HepG2 (cell line): ENCODE results near the gene TARDBP. TPM values are rescaled to one million over a fixed set of nuclear protein-coding genes. Genes with fewer than 3 reads are reported as not detected.

Experiments used
- ATAC-seq: fragments of 200-7000 bp; cut with Tn5 transposase; 3 replicates; pipeline ENCODE4 v1.9.1; 2020; ENCODE audit warnings: mild to moderate bottlenecking, moderate library complexity
- BruUV-seq: library from RNA; stranded (reverse); fragments of 400-500 nt; replicated peaks from 2 replicates; lab custom pipeline; 2021; lab: Mats Ljungman, UMichigan
- CTCF ChIA-PET: fragments of 300-600 bp; formaldehyde crosslinking; extraction: SDS; loops from one replicate; lab custom pipeline; 2021; ENCODE audit warnings: low total read pairs, inconsistent platforms, low intra/inter-chr PET ratio; lab: Yijun Ruan, JAX
- POLR2A ChIA-PET: fragments of 350-600 bp; sonication (Branson Sonifier 250); formaldehyde crosslinking; loops from one replicate; lab custom pipeline; 2020; ENCODE audit warnings: antibody characterized with exemption, inconsistent platforms; lab: Yijun Ruan, JAX
- DNase-seq: peaks from one replicate; pipeline ENCODE4 v3.0.0-alpha.2; 2015; ENCODE audit warnings: low spot score
- FAIRE-seq: peaks from 3 replicates; lab custom pipeline; 2011; peaks lifted over from hg19 to GRCh38; lab: Jason Lieb, UNC
- H2AFZ ChIP-seq: one replicate; pipeline ENCODE4 v1.6.1; 2011; ENCODE audit warnings: low read length, inconsistent platforms
- H3K27ac ChIP-seq: fragments of 300-600 bp; 3 replicates; pipeline ENCODE4 v1.8.0; 2011; ENCODE audit warnings: mixed run types, mild to moderate bottlenecking, mixed read lengths, low read length, inconsistent platforms; ENCODE audit not compliant: insufficient read depth; ENCODE audit errors: extremely low read length
- H3K27me3 ChIP-seq, 2 experiments: fragments of 200-600 bp in 1 of 2; 2 replicates in 1 of 2; 3 replicates in 1 of 2; pipeline versions ENCODE4 v1.6.0 to v1.8.0; 2011; ENCODE audit warnings: low read length in 2 of 2, mild to moderate bottlenecking in 2 of 2, moderate library complexity in 2 of 2, inconsistent platforms in 1 of 2; ENCODE audit not compliant: insufficient read depth in 2 of 2, control insufficient read depth in 1 of 2
- H3K36me3 ChIP-seq, 2 experiments: fragments of 200-600 bp in 1 of 2; replicated peaks in 1 of 2; 2 replicates in 1 of 2; 3 replicates in 1 of 2; pipeline versions ENCODE4 v1.5.1 to v1.8.0; 2011; ENCODE audit warnings: low read length in 2 of 2, inconsistent platforms in 1 of 2; ENCODE audit not compliant: insufficient read depth in 2 of 2, control insufficient read depth in 1 of 2
- H3K4me1 ChIP-seq: 2 replicates; pipeline ENCODE4 v1.5.1; 2012; ENCODE audit warnings: low read length, inconsistent platforms; ENCODE audit not compliant: insufficient read depth
- H3K4me2 ChIP-seq: 2 replicates; pipeline ENCODE4 v1.6.0; 2011; ENCODE audit warnings: low read depth, low read length, inconsistent platforms
- H3K4me3 ChIP-seq, 3 experiments: fragments of 200-600 bp in 1 of 3; sonication (generic), shearing (Covaris generic) in 1 of 3; replicated peaks in 1 of 3; 2 replicates each; pipeline ENCODE4 v1.5.1; 2011 to 2016; ENCODE audit warnings: low read length in 3 of 3, inconsistent platforms in 2 of 3, low read depth in 2 of 3, mild to moderate bottlenecking in 2 of 3, control low read depth in 1 of 3, mixed read lengths in 1 of 3; ENCODE audit not compliant: insufficient read depth in 1 of 3
- H3K79me2 ChIP-seq: one replicate; pipeline ENCODE4 v1.6.1; 2011; ENCODE audit warnings: low read length, inconsistent platforms; ENCODE audit not compliant: insufficient read depth
- H3K9ac ChIP-seq: 2 replicates; pipeline ENCODE4 v1.6.0; 2011; ENCODE audit warnings: mild to moderate bottlenecking, low read depth, low read length, inconsistent platforms; ENCODE audit not compliant: insufficient read depth
- H3K9me3 ChIP-seq: 2 replicates; pipeline ENCODE4 v1.5.1; 2012; ENCODE audit warnings: mild to moderate bottlenecking, low read length
- H4K20me1 ChIP-seq: 2 replicates; pipeline ENCODE4 v1.6.0; 2011; ENCODE audit warnings: inconsistent platforms, mild to moderate bottlenecking, low read length, moderate library complexity; ENCODE audit not compliant: insufficient read depth
- ARID4A ChIP-seq: sonication (generic); formaldehyde crosslinking; IDR thresholded peaks from 2 replicates; pipeline ENCODE4 v1.5.0; 2020; ENCODE audit warnings: mild to moderate bottlenecking, missing genetic modification reagents, borderline replicate concordance
- RBFOX2 ChIP-seq: fragments of 200-400 bp; formaldehyde crosslinking; IDR thresholded peaks from 2 replicates; pipeline ENCODE4 v1.6.1; 2017; ENCODE audit warnings: low read depth, mild to moderate bottlenecking, low read length
- ZKSCAN5 ChIP-seq: sonication (generic); formaldehyde crosslinking; IDR thresholded peaks from 2 replicates; pipeline ENCODE4 v1.5.1; 2020; ENCODE audit warnings: mild to moderate bottlenecking, missing genetic modification reagents
- WGBS: methylation state at CpG from one replicate; pipeline ENCODE4 v1.1.6; 2017; ENCODE audit warnings: low lambda C conversion rate; 5-methylcytosine and 5-hydroxymethylcytosine counted together
- in situ Hi-C: cut with HindIII; loops from 2 replicates; pipeline ENCODE4 v1.10.0; 2017; ENCODE audit warnings: low pct_unique_long_range_greater_than_20kb; ENCODE audit not compliant: extremely low pct_ligation_motif_present
- intact Hi-C: fragments of 100-400 bp; cut with micrococcal nuclease; formaldehyde crosslinking; loops from one replicate; pipeline ENCODE4 v1.10.0; 2022; ENCODE audit not compliant: unreplicated experiment
- polyA plus RNA-seq, 8 experiments: library from polyadenylated mRNA; depleted of rRNA in 3 of 8; stranded (reverse) in 7 of 8; unstranded in 1 of 8; fragments of >200 nt; fragmentation: Illumina TruSeq in 4 of 8; extraction: Trizol in 4 of 8; gene quantifications; 2 replicates each; pipeline versions ENCODE4 v1.2.1 to v1.2.3, GENCODE V29; 2011 to 2016; ENCODE audit warnings: low read depth in 4 of 8, missing spikeins in 1 of 8, mixed read lengths in 1 of 8; ENCODE audit not compliant: insufficient read depth in 1 of 8
- total RNA-seq, 5 experiments: library from RNA; depleted of rRNA; stranded (reverse); fragments of >200 nt; fragmentation: Illumina TruSeq; extraction: Trizol; gene quantifications; 2 replicates each; pipeline ENCODE4 v1.2.3, GENCODE V29; 2016; ENCODE audit warnings: low read depth in 1 of 5

The TARDBP gene
- total and polyA plus RNA-seq, 2 of the 13 experiments (the other 11 are each of a cell fraction or from before 2014, with no cell fraction given), result 62.4 to 93.0 TPM

DNA sequence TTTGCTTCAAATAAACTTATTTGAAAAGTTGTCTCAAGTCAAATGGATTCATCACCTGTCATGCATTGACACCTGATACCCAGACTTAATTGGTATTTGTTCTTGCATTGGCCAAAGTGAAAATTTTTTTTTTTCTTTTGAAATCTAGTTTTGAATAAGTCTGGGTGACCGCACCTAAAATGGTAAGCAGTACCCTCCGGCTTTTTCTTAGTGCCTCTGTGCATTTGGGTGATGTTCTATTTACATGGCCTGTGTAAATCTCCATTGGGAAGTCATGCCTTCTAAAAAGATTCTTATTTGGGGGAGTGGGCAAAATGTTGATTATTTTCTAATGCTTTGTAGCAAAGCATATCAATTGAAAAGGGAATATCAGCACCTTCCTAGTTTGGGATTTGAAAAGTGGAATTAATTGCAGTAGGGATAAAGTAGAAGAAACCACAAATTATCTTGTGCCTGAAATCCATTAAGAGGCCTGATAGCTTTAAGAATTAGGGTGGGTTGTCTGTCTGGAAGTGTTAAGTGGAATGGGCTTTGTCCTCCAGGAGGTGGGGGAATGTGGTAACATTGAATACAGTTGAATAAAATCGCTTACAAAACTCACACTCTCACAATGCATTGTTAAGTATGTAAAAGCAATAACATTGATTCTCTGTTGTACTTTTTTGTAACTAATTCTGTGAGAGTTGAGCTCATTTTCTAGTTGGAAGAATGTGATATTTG is 11.9 kb downstream of the TARDBP start:
- in situ Hi-C loops, result no loop called here
- no peak overlapping the region for H2AFZ ChIP-seq
- no peaks in the 10 kb centered on the region; the same call in 1 of the 2 replicates for H4K20me1 ChIP-seq
- H3K9me3 ChIP-seq, result no peaks in the 10 kb centered on the region
- DNase-seq, result no peak
- intact Hi-C loops, result no loop called here
- H3K79me2 ChIP-seq, result no peaks in the 10 kb centered on the region
- ATAC-seq, result no peak
- no peak for FAIRE-seq
- TF ChIP-seq RBFOX2 (peak; percentile 51; the same call in 1 of the 2 replicates), ZKSCAN5 (CRISPR knock-in tag) (no peak), ARID4A (no peak)
- TF ChIP-seq, all 625 proteins: peak for 1
- WGBS, result 100% methylated on average over 3 of the region's 3 CpGs
- ChIA-PET POLR2A (interaction anchor here (0.8 kb wide), 1 partner anchor 11 kb away, joined by 3 read pairs; no protein-coding TSS in a partner anchor), CTCF (no interaction called here)
- H3K9ac ChIP-seq, result no peak overlapping the region
- peaks cover 18 to 64% of the 10 kb centered on the region in 2 experiments for H3K36me3 ChIP-seq
- no peak overlapping the region for H3K4me3 ChIP-seq
- BruUV-seq, result no TSS peak
- no peaks in the 10 kb centered on the region for H3K4me1 ChIP-seq
- no peaks in the 10 kb centered on the region for H3K27me3 ChIP-seq
- H3K4me2 ChIP-seq, result no peak overlapping the region
- no peak overlapping the region for H3K27ac ChIP-seq
